ENCODE data around the gene FAM237A.

The FAM237A gene

GRCh38 chr2:206642075-206643025, at the start of gene FAM237A:
FAM237A (plus strand) TSS chr2:206642487; CDS start chr2:206644237, 1,750 bp downstream.
- Histone ChIP-seq H3K36me3 (ENCODE audit: control insufficient read depth in 2 of 2, insufficient read depth in 2 of 2, low read length in 2 of 2) (no peaks in the 10 kb centered on the region), H3K9me3 (ENCODE audit: control insufficient read depth in 2 of 2, low read length in 2 of 2) (no peaks in the 10 kb centered on the region), H3K4me1 (ENCODE audit: control insufficient read depth in 2 of 2, insufficient read depth in 2 of 2, low read length in 2 of 2) (no peaks in the 10 kb centered on the region), H3K27ac (ENCODE audit: low read depth in 2 of 2, low read length in 2 of 2) (no peak within 1 kb of the TSS), H3K4me3 (ENCODE audit: low read length in 2 of 2) (no peak within 1 kb of the TSS), H3K27me3 (ENCODE audit: control insufficient read depth in 2 of 2, insufficient read depth in 2 of 2, low read length in 2 of 2) (peaks cover 0 to 2% of the 10 kb centered on the region in 2 donors), H3K9ac (ENCODE audit: low read depth in 1 of 2, low read length in 2 of 2) (no peak within 1 kb of the TSS)

- Histone ChIP-seq H3K4me3 (ENCODE audit: low read length in 2 of 2) (no peak overlapping the region), H3K36me3 (ENCODE audit: control insufficient read depth in 2 of 2, insufficient read depth in 2 of 2, low read length in 2 of 2) (no peaks in the 10 kb centered on the region), H3K9ac (ENCODE audit: low read depth in 1 of 2, low read length in 2 of 2) (no peak overlapping the region), H3K27ac (ENCODE audit: low read depth in 2 of 2, low read length in 2 of 2) (no peak overlapping the region), H3K27me3 (ENCODE audit: control insufficient read depth in 2 of 2, insufficient read depth in 2 of 2, low read length in 2 of 2) (no peaks in the 10 kb centered on the region), H3K9me3 (ENCODE audit: control insufficient read depth in 2 of 2, low read length in 2 of 2) (no peaks in the 10 kb centered on the region), H3K4me1 (ENCODE audit: control insufficient read depth in 2 of 2, insufficient read depth in 2 of 2, low read length in 2 of 2) (no peaks in the 10 kb centered on the region)
These were observed 44.5 kb upstream of the FAM237A start for GRCh38 chr2:206597717-206598218.

GRCh38 chr2:206603243-206603642, 39.0 kb upstream of the FAM237A start:
- no peaks in the 10 kb centered on the region for H3K27me3 ChIP-seq (ENCODE audit: control insufficient read depth in 2 of 2, insufficient read depth in 2 of 2, low read length in 2 of 2)
- H3K4me1 ChIP-seq (ENCODE audit: control insufficient read depth in 2 of 2, insufficient read depth in 2 of 2, low read length in 2 of 2): no peaks in the 10 kb centered on the region
- H3K27ac ChIP-seq (ENCODE audit: low read depth in 2 of 2, low read length in 2 of 2): no peak overlapping the region
- no peak overlapping the region for H3K4me3 ChIP-seq (ENCODE audit: low read length in 2 of 2)
- no peaks in the 10 kb centered on the region for H3K36me3 ChIP-seq (ENCODE audit: control insufficient read depth in 2 of 2, insufficient read depth in 2 of 2, low read length in 2 of 2)
- H3K9ac ChIP-seq (ENCODE audit: low read depth in 1 of 2, low read length in 2 of 2): no peak overlapping the region
- no peaks in the 10 kb centered on the region for H3K9me3 ChIP-seq (ENCODE audit: control insufficient read depth in 2 of 2, low read length in 2 of 2)

GRCh38 chr2:206610451-206610850, 31.8 kb upstream of the FAM237A start:
- Histone ChIP-seq H3K9me3 (ENCODE audit: control insufficient read depth in 2 of 2, low read length in 2 of 2) (no peaks in the 10 kb centered on the region), H3K9ac (ENCODE audit: low read depth in 1 of 2, low read length in 2 of 2) (no peak overlapping the region), H3K4me3 (ENCODE audit: low read length in 2 of 2) (no peak overlapping the region), H3K27ac (ENCODE audit: low read depth in 2 of 2, low read length in 2 of 2) (no peak overlapping the region), H3K4me1 (ENCODE audit: control insufficient read depth in 2 of 2, insufficient read depth in 2 of 2, low read length in 2 of 2) (no peaks in the 10 kb centered on the region), H3K36me3 (ENCODE audit: control insufficient read depth in 2 of 2, insufficient read depth in 2 of 2, low read length in 2 of 2) (no peaks in the 10 kb centered on the region), H3K27me3 (ENCODE audit: control insufficient read depth in 2 of 2, insufficient read depth in 2 of 2, low read length in 2 of 2) (no peaks in the 10 kb centered on the region)

- no peaks in the 10 kb centered on the region for H3K36me3 ChIP-seq (ENCODE audit: control insufficient read depth in 2 of 2, insufficient read depth in 2 of 2, low read length in 2 of 2)
- no peak overlapping the region for H3K27ac ChIP-seq (ENCODE audit: low read depth in 2 of 2, low read length in 2 of 2)
- H3K9me3 ChIP-seq (ENCODE audit: control insufficient read depth in 2 of 2, low read length in 2 of 2): no peaks in the 10 kb centered on the region
These were observed 31.1 kb upstream of the FAM237A start for GRCh38 chr2:206611191-206611590.

GRCh38 chr2:206611736-206612135, 30.6 kb upstream of the FAM237A start:
- no peaks in the 10 kb centered on the region for H3K4me1 ChIP-seq (ENCODE audit: control insufficient read depth in 2 of 2, insufficient read depth in 2 of 2, low read length in 2 of 2)
- H3K4me3 ChIP-seq (ENCODE audit: low read length in 2 of 2): no peak overlapping the region
- H3K36me3 ChIP-seq (ENCODE audit: control insufficient read depth in 2 of 2, insufficient read depth in 2 of 2, low read length in 2 of 2): no peaks in the 10 kb centered on the region
- H3K27ac ChIP-seq (ENCODE audit: low read depth in 2 of 2, low read length in 2 of 2): no peak overlapping the region
- H3K9ac ChIP-seq (ENCODE audit: low read depth in 1 of 2, low read length in 2 of 2): no peak overlapping the region
- H3K9me3 ChIP-seq (ENCODE audit: control insufficient read depth in 2 of 2, low read length in 2 of 2): no peaks in the 10 kb centered on the region
- no peaks in the 10 kb centered on the region for H3K27me3 ChIP-seq (ENCODE audit: control insufficient read depth in 2 of 2, insufficient read depth in 2 of 2, low read length in 2 of 2)

More at GRCh38 chr2:206611191-206611590, 31.1 kb upstream of the FAM237A start:
- H3K27me3 ChIP-seq (ENCODE audit: control insufficient read depth in 2 of 2, insufficient read depth in 2 of 2, low read length in 2 of 2): no peaks in the 10 kb centered on the region
- H3K9ac ChIP-seq (ENCODE audit: low read depth in 1 of 2, low read length in 2 of 2): no peak overlapping the region
- H3K4me3 ChIP-seq (ENCODE audit: low read length in 2 of 2): no peak overlapping the region
- H3K4me1 ChIP-seq (ENCODE audit: control insufficient read depth in 2 of 2, insufficient read depth in 2 of 2, low read length in 2 of 2): no peaks in the 10 kb centered on the region

GRCh38 chr2:206614811-206615210, 27.5 kb upstream of the FAM237A start:
- Histone ChIP-seq H3K27me3 (ENCODE audit: control insufficient read depth in 2 of 2, insufficient read depth in 2 of 2, low read length in 2 of 2) (no peaks in the 10 kb centered on the region), H3K36me3 (ENCODE audit: control insufficient read depth in 2 of 2, insufficient read depth in 2 of 2, low read length in 2 of 2) (no peaks in the 10 kb centered on the region), H3K9me3 (ENCODE audit: control insufficient read depth in 2 of 2, low read length in 2 of 2) (no peaks in the 10 kb centered on the region), H3K4me3 (ENCODE audit: low read length in 2 of 2) (no peak overlapping the region), H3K27ac (ENCODE audit: low read depth in 2 of 2, low read length in 2 of 2) (no peak overlapping the region), H3K4me1 (ENCODE audit: control insufficient read depth in 2 of 2, insufficient read depth in 2 of 2, low read length in 2 of 2) (no peaks in the 10 kb centered on the region), H3K9ac (ENCODE audit: low read depth in 1 of 2, low read length in 2 of 2) (no peak overlapping the region)

- Histone ChIP-seq H3K36me3 (ENCODE audit: control insufficient read depth in 2 of 2, insufficient read depth in 2 of 2, low read length in 2 of 2) (no peaks in the 10 kb centered on the region), H3K27me3 (ENCODE audit: control insufficient read depth in 2 of 2, insufficient read depth in 2 of 2, low read length in 2 of 2) (no peaks in the 10 kb centered on the region), H3K9me3 (ENCODE audit: control insufficient read depth in 2 of 2, low read length in 2 of 2) (no peaks in the 10 kb centered on the region), H3K27ac (ENCODE audit: low read depth in 2 of 2, low read length in 2 of 2) (no peak overlapping the region), H3K4me1 (ENCODE audit: control insufficient read depth in 2 of 2, insufficient read depth in 2 of 2, low read length in 2 of 2) (no peaks in the 10 kb centered on the region), H3K9ac (ENCODE audit: low read depth in 1 of 2, low read length in 2 of 2) (no peak overlapping the region), H3K4me3 (ENCODE audit: low read length in 2 of 2) (no peak overlapping the region)
These were observed 26.7 kb upstream of the FAM237A start for GRCh38 chr2:206615417-206616089.

- no peak overlapping the region for H3K4me3 ChIP-seq (ENCODE audit: low read length in 2 of 2)
- H3K4me1 ChIP-seq (ENCODE audit: control insufficient read depth in 2 of 2, insufficient read depth in 2 of 2, low read length in 2 of 2): no peaks in the 10 kb centered on the region
- H3K27me3 ChIP-seq (ENCODE audit: control insufficient read depth in 2 of 2, insufficient read depth in 2 of 2, low read length in 2 of 2): no peaks in the 10 kb centered on the region
- H3K36me3 ChIP-seq (ENCODE audit: control insufficient read depth in 2 of 2, insufficient read depth in 2 of 2, low read length in 2 of 2): no peaks in the 10 kb centered on the region
- no peak overlapping the region for H3K9ac ChIP-seq (ENCODE audit: low read depth in 1 of 2, low read length in 2 of 2)
- H3K9me3 ChIP-seq (ENCODE audit: control insufficient read depth in 2 of 2, low read length in 2 of 2): no peaks in the 10 kb centered on the region
- H3K27ac ChIP-seq (ENCODE audit: low read depth in 2 of 2, low read length in 2 of 2): no peak overlapping the region
These were observed 26.1 kb upstream of the FAM237A start for GRCh38 chr2:206616151-206616550.

- Histone ChIP-seq H3K36me3 (ENCODE audit: control insufficient read depth in 2 of 2, insufficient read depth in 2 of 2, low read length in 2 of 2) (no peaks in the 10 kb centered on the region), H3K4me3 (ENCODE audit: low read length in 2 of 2) (no peak overlapping the region), H3K9ac (ENCODE audit: low read depth in 1 of 2, low read length in 2 of 2) (no peak overlapping the region), H3K27ac (ENCODE audit: low read depth in 2 of 2, low read length in 2 of 2) (no peak overlapping the region), H3K9me3 (ENCODE audit: control insufficient read depth in 2 of 2, low read length in 2 of 2) (no peaks in the 10 kb centered on the region), H3K4me1 (ENCODE audit: control insufficient read depth in 2 of 2, insufficient read depth in 2 of 2, low read length in 2 of 2) (no peaks in the 10 kb centered on the region), H3K27me3 (ENCODE audit: control insufficient read depth in 2 of 2, insufficient read depth in 2 of 2, low read length in 2 of 2) (no peaks in the 10 kb centered on the region)
These were observed 23.3 kb upstream of the FAM237A start for GRCh38 chr2:206619011-206619410.

Measured in mucosa of rectum (tissue), 2 donors.